A673 (cell line): ENCODE measurements around the gene CDX1. TPM values are rescaled to one million over a fixed set of nuclear protein-coding genes. Genes with fewer than 3 reads are reported as not detected.

ENCODE experiments used
- BruUV-seq: library from RNA; stranded (reverse); fragments of 400-500 nt; replicated peaks from 2 replicates; lab custom pipeline; 2021; lab: Mats Ljungman, UMichigan
- CTCF ChIA-PET: fragments of 300-600 bp; sonication (Branson Sonifier 250); formaldehyde crosslinking; loops from one replicate; lab custom pipeline; 2022; ENCODE audit warnings: antibody characterized with exemption; lab: Charles Lee
- POLR2A ChIA-PET: fragments of 300-600 bp; sonication (Branson Sonifier 250); formaldehyde crosslinking; loops from one replicate; lab custom pipeline; 2022; ENCODE audit warnings: antibody characterized with exemption; ENCODE audit not compliant: low non-redundant PET; lab: Charles Lee
- DNase-seq: peaks from one replicate; pipeline ENCODE4 v3.0.0-alpha.2; 2015; ENCODE audit warnings: low spot score
- H3K27ac ChIP-seq: fragments of 200-600 bp; sonication (generic); 2 replicates; pipeline ENCODE4 v1.5.1; 2016; ENCODE audit warnings: mixed run types, low read depth, mild to moderate bottlenecking, mixed read lengths, antibody characterized with exemption, low read length; ENCODE audit not compliant: poor library complexity, severe bottlenecking
- H3K27me3 ChIP-seq: fragments of 200-600 bp; sonication (generic); replicated peaks from 2 replicates; pipeline ENCODE4 v1.6.1; 2017; ENCODE audit warnings: mixed run types, low read depth, mild to moderate bottlenecking, mixed read lengths, antibody characterized with exemption, low read length; ENCODE audit not compliant: insufficient read depth, poor library complexity
- H3K36me3 ChIP-seq: fragments of 200-600 bp; sonication (generic); 2 replicates; pipeline ENCODE4 v1.6.1; 2016; ENCODE audit warnings: mixed run types, mild to moderate bottlenecking, mixed read lengths, antibody characterized with exemption, low read length; ENCODE audit not compliant: insufficient read depth, poor library complexity, severe bottlenecking
- H3K4me1 ChIP-seq: fragments of 200-600 bp; sonication (generic); 2 replicates; pipeline ENCODE4 v1.6.1; 2017; ENCODE audit warnings: mixed run types, mild to moderate bottlenecking, mixed read lengths, antibody characterized with exemption, low read length; ENCODE audit not compliant: insufficient read depth, poor library complexity, severe bottlenecking
- H3K4me3 ChIP-seq: fragments of 200-600 bp; sonication (generic); 2 replicates; pipeline ENCODE4 v1.5.1; 2016; ENCODE audit warnings: low read depth, mixed run types, mild to moderate bottlenecking, mixed read lengths, low read length; ENCODE audit not compliant: poor library complexity, severe bottlenecking
- H3K9me3 ChIP-seq: fragments of 200-600 bp; sonication (generic); 2 replicates; pipeline ENCODE4 v1.6.1; 2016; ENCODE audit warnings: mixed run types, low read depth, mild to moderate bottlenecking, mixed read lengths, antibody characterized with exemption, low read length; ENCODE audit not compliant: poor library complexity, severe bottlenecking
- CTCF ChIP-seq: fragments of 300-800, 200-600 bp; sonication (generic); conservative IDR thresholded peaks from 2 replicates; pipeline ENCODE4 v1.5.1; 2017; ENCODE audit warnings: low read depth, mild to moderate bottlenecking, antibody characterized with exemption, low read length, moderate library complexity, mixed read lengths
- EZH2 ChIP-seq: fragments of 200-600 bp; sonication (generic); IDR thresholded peaks from 2 replicates; pipeline ENCODE4 v1.6.1; 2017; ENCODE audit warnings: borderline replicate concordance, low read depth, mild to moderate bottlenecking, mixed read lengths, antibody characterized with exemption, low read length; ENCODE audit not compliant: poor library complexity, severe bottlenecking
- intact Hi-C: fragments of 100-400 bp; cut with micrococcal nuclease; formaldehyde crosslinking; loops from one replicate; pipeline ENCODE4 v1.10.0; 2022; ENCODE audit not compliant: unreplicated experiment
- total RNA-seq: library from RNA; stranded (reverse); gene quantifications from 2 replicates; pipeline ENCODE4 v1.2.3, GENCODE V29; 2021

The CDX1 gene
- total RNA-seq, 1 experiment from 2014 or later: not detected

- DNase-seq: no peak
- BruUV-seq: no TSS peak
- Histone ChIP-seq H3K36me3 (no peaks in the 10 kb centered on the region), H3K9me3 (no peaks in the 10 kb centered on the region), H3K4me1 (peaks cover 41% of the 10 kb centered on the region), H3K27me3 (no peaks in the 10 kb centered on the region), H3K27ac (no peak overlapping the region), H3K4me3 (no peak overlapping the region)
- TF ChIP-seq EZH2 (no peak), CTCF (no peak)
- CTCF ChIA-PET: interaction anchor here (1.0 to 1.1 kb wide), 2 partner anchors 11 to 13 kb away, joined by 4 read pairs; no protein-coding TSS in a partner anchor
- POLR2A ChIA-PET: interaction anchor here (0.5 kb wide), 1 partner anchor 298 kb away, joined by 6 read pairs; no protein-coding TSS in a partner anchor
- intact Hi-C loops: loop anchor here (10.0 kb wide), 1 partner anchor 273 kb away; no protein-coding TSS in a partner anchor
Observed at GRCh38 chr5:150162142-150162513, 4.5 kb upstream of the CDX1 start.

GRCh38 chr5:150163035-150163434 lies 3.5 kb upstream of the CDX1 start:
- Histone ChIP-seq H3K27ac (no peak overlapping the region), H3K4me1 (peaks cover 38% of the 10 kb centered on the region), H3K27me3 (no peaks in the 10 kb centered on the region), H3K9me3 (no peaks in the 10 kb centered on the region), H3K36me3 (no peaks in the 10 kb centered on the region), H3K4me3 (no peak overlapping the region)
- BruUV-seq: no TSS peak
- CTCF ChIA-PET: no interaction called here
- POLR2A ChIA-PET: no interaction called here
- intact Hi-C loops: loop anchor here (10.0 kb wide), 1 partner anchor 272 kb away; no protein-coding TSS in a partner anchor
- DNase-seq: no peak
- TF ChIP-seq EZH2: no peak
- TF ChIP-seq CTCF: no peak

- no peaks in the 10 kb centered on the region for H3K9me3 ChIP-seq
- ChIA-PET CTCF (no interaction called here), POLR2A (no interaction called here)
- TF ChIP-seq CTCF: no peak
- no peak for TF ChIP-seq EZH2
- no peaks in the 10 kb centered on the region for H3K27me3 ChIP-seq
- H3K27ac ChIP-seq: no peak overlapping the region
- intact Hi-C loops: loop anchor here (10.0 kb wide), 1 partner anchor 271 kb away; no protein-coding TSS in a partner anchor
- H3K4me1 ChIP-seq: peaks cover 34% of the 10 kb centered on the region
- H3K4me3 ChIP-seq: no peak overlapping the region
- no TSS peak for BruUV-seq
- DNase-seq: no peak
- no peaks in the 10 kb centered on the region for H3K36me3 ChIP-seq
Observed at GRCh38 chr5:150163547-150164059, 3.0 kb upstream of the CDX1 start.
